Skeletal muscle satellite cell (primary cell): ENCODE measurements around the gene PJA2.
"Not testable (repeated sequence)": the region's sequence is repeated elsewhere in the genome, so short reads cannot be mapped to it uniquely, and the experiment has no call there.

ENCODE experiments used
- H3K27me3 ChIP-seq: 2 replicates; pipeline ENCODE4 v1.7.0; 2013; ENCODE audit warnings: low read length; ENCODE audit not compliant: control insufficient read depth, insufficient read depth
- H3K36me3 ChIP-seq: 2 replicates; pipeline ENCODE4 v1.7.0; 2013; ENCODE audit warnings: mild to moderate bottlenecking, control low read depth, low read length; ENCODE audit not compliant: insufficient read depth
- H3K4me1 ChIP-seq: 2 replicates; pipeline ENCODE4 v1.7.0; 2013; ENCODE audit warnings: low read length; ENCODE audit not compliant: control insufficient read depth, insufficient read depth
- H3K4me2 ChIP-seq: 2 replicates; pipeline ENCODE4 v1.7.0; 2013; ENCODE audit warnings: mild to moderate bottlenecking, low read length
- H3K4me3 ChIP-seq: 2 replicates; pipeline ENCODE4 v1.7.0; 2013; ENCODE audit warnings: low read length
- H3K9ac ChIP-seq: 2 replicates; pipeline ENCODE4 v1.7.0; 2013; ENCODE audit warnings: mild to moderate bottlenecking, low read depth, low read length, moderate library complexity
- H3K9me3 ChIP-seq: replicated peaks from 2 replicates; pipeline ENCODE4 v1.7.0; 2013; ENCODE audit warnings: mild to moderate bottlenecking, control low read depth, low read length

Gene PJA2

DNA sequence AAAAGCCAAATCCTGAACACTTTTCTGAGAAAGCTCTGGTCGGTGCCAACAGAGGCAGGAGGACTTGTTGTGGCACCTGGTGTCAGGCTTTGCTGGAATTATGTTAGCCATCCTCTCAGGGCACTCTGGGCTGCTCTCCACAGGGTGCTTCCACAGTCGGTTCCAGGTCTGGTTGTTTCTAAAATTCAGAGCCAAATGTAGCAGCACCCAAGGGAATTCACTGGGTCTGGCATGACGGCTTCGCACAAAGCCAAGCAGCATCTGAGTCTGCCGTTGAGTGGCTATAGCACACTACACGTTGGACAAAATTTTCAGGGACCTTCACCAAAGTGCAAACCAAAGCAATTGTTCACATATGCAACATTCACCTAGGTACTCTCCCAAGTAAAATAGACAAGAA lies 110.2 kb downstream of the PJA2 start:
- Histone ChIP-seq H3K9me3 (no peaks in the 10 kb centered on the region), H3K4me1 (no peaks in the 10 kb centered on the region), H3K9ac (no peak overlapping the region), H3K4me2 (no peak overlapping the region), H3K36me3 (no peaks in the 10 kb centered on the region), H3K4me3 (no peak overlapping the region), H3K27me3 (peaks cover 5% of the 10 kb centered on the region)

DNA sequence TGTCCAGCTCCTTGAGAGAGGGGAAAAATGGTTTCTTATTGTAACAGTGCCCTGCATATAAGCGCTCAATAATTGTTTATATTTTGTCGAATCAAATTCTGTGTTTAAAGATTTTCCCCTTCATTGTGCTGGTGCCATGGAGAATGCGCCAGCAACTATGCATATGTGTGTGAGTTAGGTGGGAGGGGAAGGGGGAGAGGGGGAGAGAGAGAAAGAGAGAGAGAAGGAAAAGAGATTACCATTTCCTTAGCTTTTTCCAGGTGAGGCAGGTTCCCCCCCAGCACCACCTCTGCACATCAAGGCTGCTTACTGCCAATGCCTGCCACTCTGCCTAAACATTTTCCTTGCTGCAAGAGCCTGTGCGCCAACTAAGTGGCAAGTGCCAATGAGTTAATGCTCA lies 111.0 kb downstream of the PJA2 start:
- Histone ChIP-seq H3K4me3 (no peak overlapping the region), H3K9ac (no peak overlapping the region), H3K9me3 (no peaks in the 10 kb centered on the region), H3K4me1 (no peaks in the 10 kb centered on the region), H3K27me3 (peaks cover 5% of the 10 kb centered on the region), H3K4me2 (no peak overlapping the region), H3K36me3 (no peaks in the 10 kb centered on the region)

DNA sequence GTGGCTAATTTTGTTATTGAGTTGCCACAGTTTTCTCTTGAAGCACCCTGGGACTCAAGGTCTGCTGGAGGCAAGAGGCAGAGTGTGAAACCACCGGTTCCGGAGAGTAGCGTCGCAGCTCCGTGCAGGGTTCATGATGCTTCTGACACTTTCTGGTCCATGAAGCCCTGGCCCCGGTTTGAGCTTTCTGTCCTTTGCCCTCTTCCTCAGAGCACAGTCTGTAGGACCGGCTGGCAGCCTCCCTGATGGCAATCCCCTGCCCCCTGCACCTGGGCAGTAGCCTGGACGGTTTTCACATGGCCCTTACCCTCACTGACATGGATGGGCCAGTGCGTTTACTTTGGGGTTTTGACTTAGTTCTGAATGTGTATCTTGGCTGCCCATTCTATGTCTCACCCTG lies 111.9 kb downstream of the PJA2 start:
- peaks cover 5% of the 10 kb centered on the region for H3K27me3 ChIP-seq
- no peaks in the 10 kb centered on the region for H3K4me1 ChIP-seq
- no peak overlapping the region for H3K4me3 ChIP-seq
- no peak overlapping the region for H3K4me2 ChIP-seq
- H3K9me3 ChIP-seq, result no peaks in the 10 kb centered on the region
- no peak overlapping the region for H3K9ac ChIP-seq
- H3K36me3 ChIP-seq, result no peaks in the 10 kb centered on the region

DNA sequence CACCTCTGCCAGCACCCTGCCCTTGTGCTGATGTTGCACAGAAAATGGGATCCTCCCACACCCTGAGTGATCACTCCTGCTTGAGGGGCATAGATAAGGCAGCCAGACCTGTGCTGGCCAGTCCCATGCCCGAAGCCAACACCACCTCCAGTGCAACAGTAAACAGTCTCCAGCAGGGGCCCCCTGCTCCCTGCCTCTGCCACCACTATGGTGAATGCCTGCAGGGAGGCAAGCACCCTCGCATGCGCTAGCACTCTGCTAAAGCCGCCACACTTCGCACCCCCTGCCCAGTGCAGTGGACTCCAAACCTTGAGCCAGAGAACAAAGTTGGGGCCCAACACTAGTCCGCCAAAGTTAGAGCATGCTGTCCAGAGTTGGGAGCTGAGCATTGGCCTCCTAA lies 118.7 kb downstream of the PJA2 start:
- H3K4me1 ChIP-seq, result no peaks in the 10 kb centered on the region
- no peak overlapping the region for H3K4me3 ChIP-seq
- no peaks in the 10 kb centered on the region for H3K27me3 ChIP-seq
- no peak overlapping the region for H3K4me2 ChIP-seq
- no peak overlapping the region for H3K9ac ChIP-seq
- H3K36me3 ChIP-seq, result no peaks in the 10 kb centered on the region
- H3K9me3 ChIP-seq, result no peaks in the 10 kb centered on the region

DNA sequence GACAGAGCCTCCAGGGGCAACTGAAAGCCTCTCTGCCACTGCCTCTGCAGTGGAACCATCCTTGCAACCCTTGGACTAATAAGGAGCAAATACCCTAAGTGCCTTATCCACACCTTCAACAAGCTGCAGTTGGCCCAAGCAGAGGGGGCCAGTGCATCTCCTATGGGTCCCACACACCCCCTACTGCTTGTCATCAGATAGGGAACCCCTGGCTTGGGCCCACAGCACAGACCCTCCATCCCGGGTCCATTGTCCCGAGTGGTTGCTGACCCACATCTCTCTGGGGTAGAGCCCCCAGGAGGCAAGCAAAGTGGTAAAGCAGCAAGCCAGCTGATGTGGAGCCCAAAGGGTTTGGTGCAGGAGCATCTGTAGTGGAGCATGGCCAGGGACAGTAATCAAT lies 119.5 kb downstream of the PJA2 start:
- no peak overlapping the region for H3K4me3 ChIP-seq
- H3K9ac ChIP-seq, result no peak overlapping the region
- H3K27me3 ChIP-seq, result no peaks in the 10 kb centered on the region
- H3K36me3 ChIP-seq, result no peaks in the 10 kb centered on the region
- no peaks in the 10 kb centered on the region for H3K4me1 ChIP-seq
- H3K4me2 ChIP-seq, result no peak overlapping the region
- no peaks in the 10 kb centered on the region for H3K9me3 ChIP-seq

DNA sequence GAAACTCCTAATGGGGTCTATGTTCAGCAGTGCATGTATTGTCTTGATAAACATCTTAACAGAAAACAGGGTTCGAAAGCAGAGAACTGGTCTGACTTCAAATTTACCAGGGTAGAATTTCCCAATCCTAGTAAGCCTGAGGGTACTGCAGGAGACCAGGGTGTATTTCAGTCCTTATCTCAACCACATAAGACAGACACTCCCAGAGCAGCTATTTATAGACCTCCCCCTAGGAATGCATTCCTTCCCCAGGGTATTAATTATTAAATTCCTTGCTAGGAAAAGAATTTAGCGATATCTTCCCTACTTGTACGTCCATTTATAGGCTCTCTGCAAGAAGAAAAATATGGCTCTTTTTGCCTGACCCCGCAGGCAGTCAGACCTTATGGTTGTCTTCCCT lies 123.1 kb downstream of the PJA2 start:
- not testable (repeated sequence) for H3K4me3 ChIP-seq, H3K4me1 ChIP-seq

More for the DNA sequence above, 123.1 kb downstream of the PJA2 start:
- not testable (repeated sequence) for H3K27me3 ChIP-seq, H3K9me3 ChIP-seq, H3K9ac ChIP-seq, H3K4me2 ChIP-seq, H3K36me3 ChIP-seq
